Neural cell (in vitro differentiated cells): ENCODE data around the gene PBX3. TPM values are rescaled to one million over a fixed set of nuclear protein-coding genes. Genes with fewer than 3 reads are reported as not detected.

Experiments
- H2AFZ ChIP-seq: fragments of 200-600, 300-800 bp; sonication (generic), shearing (Covaris generic); 2 replicates; pipeline ENCODE4 v1.6.0; 2014; ENCODE audit warnings: low read depth, mild to moderate bottlenecking, antibody characterized with exemption, low read length, moderate library complexity
- H3F3A ChIP-seq: fragments of 200-600 bp; shearing (Covaris generic); 2 replicates; pipeline ENCODE4 v1.6.1; 2016; ENCODE audit warnings: mild to moderate bottlenecking, moderate library complexity, mixed read lengths, antibody characterized with exemption, low read length; ENCODE audit not compliant: insufficient read depth, poor library complexity, severe bottlenecking
- H3K27ac ChIP-seq: fragments of 200-600, 300-800 bp; sonication (generic), shearing (Covaris generic); 2 replicates; pipeline ENCODE4 v1.5.1; 2014; ENCODE audit warnings: mild to moderate bottlenecking, low read length, moderate library complexity
- H3K27me3 ChIP-seq: fragments of 300-800, 200-600 bp; sonication (generic), shearing (Covaris generic); 2 replicates; pipeline ENCODE4 v1.6.0; 2014; ENCODE audit warnings: mild to moderate bottlenecking, low read depth, low read length, moderate library complexity; ENCODE audit not compliant: insufficient read depth
- H3K36me3 ChIP-seq: fragments of 300-800, 200-600 bp; sonication (generic), shearing (Covaris generic); 2 replicates; pipeline ENCODE4 v1.5.1; 2014; ENCODE audit warnings: mild to moderate bottlenecking, antibody characterized with exemption, low read length, moderate library complexity; ENCODE audit not compliant: insufficient read depth
- H3K4me2 ChIP-seq: fragments of 300-800, 200-600 bp; sonication (generic), shearing (Covaris generic); 2 replicates; pipeline ENCODE4 v1.6.0; 2014; ENCODE audit warnings: mild to moderate bottlenecking, low read length
- H3K4me3 ChIP-seq: fragments of 300-800, 200-600 bp; sonication (generic), shearing (Covaris generic); 2 replicates; pipeline ENCODE4 v1.5.1; 2014; ENCODE audit warnings: mild to moderate bottlenecking, low read length, moderate library complexity
- H3K79me2 ChIP-seq: fragments of 200-600 bp; shearing (Covaris generic); replicated peaks from 2 replicates; pipeline ENCODE4 v1.6.0; 2014; ENCODE audit warnings: mild to moderate bottlenecking, low read length, moderate library complexity; ENCODE audit not compliant: insufficient read depth
- H3K9ac ChIP-seq: fragments of 300-800, 200-600 bp; sonication (generic), shearing (Covaris generic); 2 replicates; pipeline ENCODE4 v1.6.1; 2016; ENCODE audit warnings: mild to moderate bottlenecking, low read length, mixed read lengths
- H3K9me2 ChIP-seq: fragments of 200-600 bp; shearing (Covaris generic); 2 replicates; pipeline ENCODE4 v1.6.1; 2016; ENCODE audit warnings: mild to moderate bottlenecking, low read length, mixed read lengths; ENCODE audit not compliant: insufficient read depth
- H3K9me3 ChIP-seq: fragments of 200-600, 300-800 bp; sonication (generic), shearing (Covaris generic); 2 replicates; pipeline ENCODE4 v1.6.1; 2016; ENCODE audit warnings: mild to moderate bottlenecking, mixed run types, low read length, moderate library complexity, mixed read lengths
- H4K20me1 ChIP-seq: fragments of 200-600 bp; shearing (Covaris generic); 2 replicates; pipeline ENCODE4 v1.6.1; 2016; ENCODE audit warnings: mild to moderate bottlenecking, mixed run types; ENCODE audit not compliant: insufficient read depth
- EP300 ChIP-seq: fragments of 450-650 bp; conservative IDR thresholded peaks from 2 replicates; pipeline ENCODE4 v1.6.1; 2014; ENCODE audit warnings: antibody characterized with exemption, mild to moderate bottlenecking, moderate library complexity; ENCODE audit not compliant: poor library complexity, severe bottlenecking
- EZH2 ChIP-seq: fragments of 200-600, 300-800 bp; shearing (Covaris generic), sonication (generic); IDR thresholded peaks from 2 replicates; pipeline ENCODE4 v1.6.1; 2014; ENCODE audit warnings: antibody characterized with exemption, low read length, borderline replicate concordance, mild to moderate bottlenecking; ENCODE audit not compliant: insufficient read depth, poor library complexity, severe bottlenecking
- MXI1 ChIP-seq: fragments of 450-650 bp; conservative IDR thresholded peaks from 2 replicates; pipeline ENCODE4 v1.6.1; 2014; ENCODE audit warnings: antibody characterized with exemption, mild to moderate bottlenecking; ENCODE audit not compliant: poor library complexity, severe bottlenecking
- POLR2AphosphoS5 ChIP-seq: IDR thresholded peaks from 2 replicates; pipeline ENCODE4 v1.6.1; 2012
- RAD21 ChIP-seq: fragments of 450-650 bp; conservative IDR thresholded peaks from 2 replicates; pipeline ENCODE4 v1.6.1; 2014; ENCODE audit warnings: antibody characterized with exemption, mild to moderate bottlenecking, moderate library complexity
- SMC3 ChIP-seq: fragments of 450-650 bp; conservative IDR thresholded peaks from 2 replicates; pipeline ENCODE4 v1.6.1; 2014; ENCODE audit warnings: antibody characterized with exemption, mild to moderate bottlenecking, moderate library complexity; ENCODE audit not compliant: poor library complexity
- TAF1 ChIP-seq: IDR thresholded peaks from 2 replicates; pipeline ENCODE4 v1.6.1; 2012; ENCODE audit warnings: low read depth
- polyA plus RNA-seq: library from polyadenylated mRNA; depleted of rRNA; stranded (reverse); fragments of >200 nt; gene quantifications from 2 replicates; pipeline ENCODE4 v1.2.3, GENCODE V29; 2014
- TF ChIP-seq, protein P1 (sequence below): IDR thresholded peaks from 2 replicates; pipeline ENCODE4 v1.6.1; 2012; ENCODE audit warnings: borderline replicate concordance
- TF ChIP-seq, protein P2 (sequence below): fragments of 450-650 bp; IDR thresholded peaks from 2 replicates; pipeline ENCODE4 v1.5.1; 2014; ENCODE audit warnings: antibody characterized with exemption, mild to moderate bottlenecking, moderate library complexity; ENCODE audit not compliant: poor library complexity, severe bottlenecking

The PBX3 gene
- polyA plus RNA-seq, 1 donor from 2014 or later: 398 TPM

DNA sequence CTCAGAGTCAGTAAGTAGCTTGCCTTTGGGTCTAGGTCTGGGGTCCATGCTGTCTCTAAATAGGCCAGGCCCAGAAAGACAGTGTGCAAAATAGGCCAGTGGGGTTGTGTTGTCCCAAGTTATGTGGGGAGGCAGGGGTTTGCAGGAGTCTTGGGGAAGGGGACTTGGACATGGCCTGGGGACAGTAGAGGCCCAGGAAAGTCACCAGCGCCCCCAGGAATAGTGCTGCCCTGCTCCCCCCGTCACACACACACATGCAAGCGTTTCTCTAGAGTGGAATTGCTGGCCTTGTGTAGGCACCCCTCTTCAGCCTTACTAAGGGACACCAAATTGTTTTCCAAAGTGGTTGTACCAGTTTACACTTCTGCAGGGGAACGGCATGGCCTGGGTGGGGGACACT lies 227.5 kb downstream of the PBX3 start:
- Histone ChIP-seq H3K9me3 (no peaks in the 10 kb centered on the region), H3K27me3 (no peaks in the 10 kb centered on the region), H3K4me3 (no peak overlapping the region), H2AFZ (no peak overlapping the region), H3K9ac (no peak overlapping the region), H3K36me3 (no peaks in the 10 kb centered on the region), H3K9me2 (no peaks in the 10 kb centered on the region), H3K27ac (no peak overlapping the region), H3F3A (no peaks in the 10 kb centered on the region), H3K79me2 (no peaks in the 10 kb centered on the region), H3K4me2 (no peak overlapping the region), H4K20me1 (no peaks in the 10 kb centered on the region)
- TF ChIP-seq RAD21: no peak

DNA sequence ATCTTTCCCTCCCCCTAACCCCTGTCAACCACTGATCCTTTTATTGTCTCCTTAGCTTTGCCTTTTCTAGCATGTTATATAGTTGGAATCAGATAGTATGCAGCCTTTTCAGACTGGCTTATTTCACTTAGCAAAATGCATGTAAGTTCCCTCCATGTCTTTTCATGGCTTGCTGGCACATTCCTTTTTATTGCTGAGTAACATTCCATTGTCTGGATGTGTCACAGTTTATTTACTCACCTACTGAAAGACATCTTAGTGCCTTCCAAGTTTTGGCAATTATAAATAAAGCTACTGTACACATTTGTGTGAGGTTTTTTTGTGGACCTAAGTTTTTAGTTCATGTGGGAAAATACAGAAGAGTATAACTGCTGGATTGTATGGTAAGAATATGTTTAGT lies 230.1 kb downstream of the PBX3 start:
- no peaks in the 10 kb centered on the region for H3K9me2 ChIP-seq
- H3K9me3 ChIP-seq: no peaks in the 10 kb centered on the region
- H3K27me3 ChIP-seq: no peaks in the 10 kb centered on the region
- H3K79me2 ChIP-seq: no peaks in the 10 kb centered on the region
- H4K20me1 ChIP-seq: no peaks in the 10 kb centered on the region
- TF ChIP-seq, protein P1, sequence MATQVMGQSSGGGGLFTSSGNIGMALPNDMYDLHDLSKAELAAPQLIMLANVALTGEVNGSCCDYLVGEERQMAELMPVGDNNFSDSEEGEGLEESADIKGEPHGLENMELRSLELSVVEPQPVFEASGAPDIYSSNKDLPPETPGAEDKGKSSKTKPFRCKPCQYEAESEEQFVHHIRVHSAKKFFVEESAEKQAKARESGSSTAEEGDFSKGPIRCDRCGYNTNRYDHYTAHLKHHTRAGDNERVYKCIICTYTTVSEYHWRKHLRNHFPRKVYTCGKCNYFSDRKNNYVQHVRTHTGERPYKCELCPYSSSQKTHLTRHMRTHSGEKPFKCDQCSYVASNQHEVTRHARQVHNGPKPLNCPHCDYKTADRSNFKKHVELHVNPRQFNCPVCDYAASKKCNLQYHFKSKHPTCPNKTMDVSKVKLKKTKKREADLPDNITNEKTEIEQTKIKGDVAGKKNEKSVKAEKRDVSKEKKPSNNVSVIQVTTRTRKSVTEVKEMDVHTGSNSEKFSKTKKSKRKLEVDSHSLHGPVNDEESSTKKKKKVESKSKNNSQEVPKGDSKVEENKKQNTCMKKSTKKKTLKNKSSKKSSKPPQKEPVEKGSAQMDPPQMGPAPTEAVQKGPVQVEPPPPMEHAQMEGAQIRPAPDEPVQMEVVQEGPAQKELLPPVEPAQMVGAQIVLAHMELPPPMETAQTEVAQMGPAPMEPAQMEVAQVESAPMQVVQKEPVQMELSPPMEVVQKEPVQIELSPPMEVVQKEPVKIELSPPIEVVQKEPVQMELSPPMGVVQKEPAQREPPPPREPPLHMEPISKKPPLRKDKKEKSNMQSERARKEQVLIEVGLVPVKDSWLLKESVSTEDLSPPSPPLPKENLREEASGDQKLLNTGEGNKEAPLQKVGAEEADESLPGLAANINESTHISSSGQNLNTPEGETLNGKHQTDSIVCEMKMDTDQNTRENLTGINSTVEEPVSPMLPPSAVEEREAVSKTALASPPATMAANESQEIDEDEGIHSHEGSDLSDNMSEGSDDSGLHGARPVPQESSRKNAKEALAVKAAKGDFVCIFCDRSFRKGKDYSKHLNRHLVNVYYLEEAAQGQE: no peak
- TF ChIP-seq POLR2AphosphoS5: no peak
- TF ChIP-seq EP300: no peak
- TF ChIP-seq, protein P2, sequence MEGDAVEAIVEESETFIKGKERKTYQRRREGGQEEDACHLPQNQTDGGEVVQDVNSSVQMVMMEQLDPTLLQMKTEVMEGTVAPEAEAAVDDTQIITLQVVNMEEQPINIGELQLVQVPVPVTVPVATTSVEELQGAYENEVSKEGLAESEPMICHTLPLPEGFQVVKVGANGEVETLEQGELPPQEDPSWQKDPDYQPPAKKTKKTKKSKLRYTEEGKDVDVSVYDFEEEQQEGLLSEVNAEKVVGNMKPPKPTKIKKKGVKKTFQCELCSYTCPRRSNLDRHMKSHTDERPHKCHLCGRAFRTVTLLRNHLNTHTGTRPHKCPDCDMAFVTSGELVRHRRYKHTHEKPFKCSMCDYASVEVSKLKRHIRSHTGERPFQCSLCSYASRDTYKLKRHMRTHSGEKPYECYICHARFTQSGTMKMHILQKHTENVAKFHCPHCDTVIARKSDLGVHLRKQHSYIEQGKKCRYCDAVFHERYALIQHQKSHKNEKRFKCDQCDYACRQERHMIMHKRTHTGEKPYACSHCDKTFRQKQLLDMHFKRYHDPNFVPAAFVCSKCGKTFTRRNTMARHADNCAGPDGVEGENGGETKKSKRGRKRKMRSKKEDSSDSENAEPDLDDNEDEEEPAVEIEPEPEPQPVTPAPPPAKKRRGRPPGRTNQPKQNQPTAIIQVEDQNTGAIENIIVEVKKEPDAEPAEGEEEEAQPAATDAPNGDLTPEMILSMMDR: no peak
- no peak for TF ChIP-seq EZH2
- no peak for TF ChIP-seq MXI1
- TF ChIP-seq RAD21: no peak
- no peak for TF ChIP-seq TAF1
- no peak for TF ChIP-seq SMC3
- no peaks in the 10 kb centered on the region for H3F3A ChIP-seq
- no peak overlapping the region for H3K4me2 ChIP-seq
- no peak overlapping the region for H3K4me3 ChIP-seq
- no peak overlapping the region for H3K9ac ChIP-seq
- no peak overlapping the region for H2AFZ ChIP-seq
- no peak overlapping the region for H3K27ac ChIP-seq
- H3K36me3 ChIP-seq: no peaks in the 10 kb centered on the region

DNA sequence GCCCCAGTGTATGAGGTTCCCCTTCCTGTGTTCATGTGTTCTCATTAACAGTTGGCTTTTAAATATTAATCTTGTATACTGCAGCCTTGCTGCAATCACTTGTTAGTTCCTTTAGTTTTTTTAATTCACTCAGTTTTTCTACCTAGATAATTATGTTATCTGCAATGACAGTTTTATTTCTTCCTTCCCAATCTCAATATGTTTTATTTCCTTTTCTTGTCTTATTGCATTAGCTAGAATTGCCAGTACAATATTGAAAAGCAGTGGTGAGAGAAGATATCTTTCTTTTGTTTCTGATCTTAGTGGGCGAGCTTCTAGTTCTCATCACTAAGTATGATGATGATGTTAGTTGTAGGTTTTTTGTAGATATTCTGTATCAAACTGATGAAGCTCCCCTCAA lies 232.2 kb downstream of the PBX3 start:
- Histone ChIP-seq H3K9ac (no peak overlapping the region), H3K36me3 (no peaks in the 10 kb centered on the region)
- no peak for TF ChIP-seq SMC3

More for the DNA sequence above, 232.2 kb downstream of the PBX3 start:
- Histone ChIP-seq H3K4me2 (no peak overlapping the region), H3K79me2 (no peaks in the 10 kb centered on the region), H4K20me1 (no peaks in the 10 kb centered on the region), H3F3A (no peaks in the 10 kb centered on the region), H3K4me3 (no peak overlapping the region), H3K9me2 (no peaks in the 10 kb centered on the region), H3K27me3 (no peaks in the 10 kb centered on the region), H2AFZ (no peak overlapping the region), H3K9me3 (no peaks in the 10 kb centered on the region), H3K27ac (no peak overlapping the region)
